KMS-11 (cell line): ENCODE data around the gene FAM83G.
"Not testable (repeated sequence)": the region's sequence is repeated elsewhere in the genome, so short reads cannot be mapped to it uniquely, and the experiment has no call there.

ENCODE experiments used
- H2AFZ ChIP-seq: fragments of 200-600 bp; sonication (generic); 2 replicates; pipeline ENCODE4 v1.6.1; 2016; ENCODE audit warnings: antibody characterized with exemption, mixed run types, low read depth
- H3K27ac ChIP-seq: fragments of 200-600 bp; sonication (generic); 2 replicates; pipeline ENCODE4 v1.6.1; 2016; ENCODE audit warnings: mild to moderate bottlenecking, mixed run types
- H3K27me3 ChIP-seq: fragments of 200-600 bp; sonication (generic); 2 replicates; pipeline ENCODE4 v1.6.1; 2017; ENCODE audit warnings: mild to moderate bottlenecking, low read depth, mixed run types, moderate library complexity; ENCODE audit not compliant: insufficient read depth
- H3K36me3 ChIP-seq: fragments of 200-600 bp; sonication (generic); 2 replicates; pipeline ENCODE4 v1.6.1; 2017; ENCODE audit warnings: mild to moderate bottlenecking, mixed run types; ENCODE audit not compliant: insufficient read depth
- H3K4me1 ChIP-seq: fragments of 200-600 bp; sonication (generic); 2 replicates; pipeline ENCODE4 v1.6.1; 2016; ENCODE audit warnings: mild to moderate bottlenecking, low read depth, mixed run types; ENCODE audit not compliant: poor library complexity, severe bottlenecking
- H3K4me2 ChIP-seq: fragments of 200-600 bp; sonication (generic); 2 replicates; pipeline ENCODE4 v1.7.0; 2016; ENCODE audit warnings: mild to moderate bottlenecking, mixed run types
- H3K4me3 ChIP-seq: fragments of 200-600 bp; sonication (generic); IDR thresholded peaks from 2 replicates; pipeline ENCODE4 v1.6.1; 2017; ENCODE audit warnings: low read depth, low read length, mixed read lengths; ENCODE audit not compliant: insufficient read depth
- H3K79me2 ChIP-seq: fragments of 200-600 bp; sonication (generic); 2 replicates; pipeline ENCODE4 v1.6.1; 2016; ENCODE audit warnings: low read depth, mixed run types; ENCODE audit not compliant: insufficient read depth
- H3K9ac ChIP-seq: fragments of 200-600 bp; sonication (generic); 2 replicates; pipeline ENCODE4 v1.6.1; 2016; ENCODE audit warnings: mild to moderate bottlenecking, mixed run types
- H4K20me1 ChIP-seq: fragments of 200-600 bp; sonication (generic); 2 replicates; pipeline ENCODE4 v1.6.1; 2016; ENCODE audit warnings: mild to moderate bottlenecking, mixed run types; ENCODE audit not compliant: insufficient read depth
- CTCF ChIP-seq: fragments of 200-600 bp; sonication (generic); conservative IDR thresholded peaks from 2 replicates; pipeline ENCODE4 v1.6.1; 2017; ENCODE audit warnings: low read depth, mild to moderate bottlenecking, antibody characterized with exemption, low read length, moderate library complexity, mixed read lengths

Gene FAM83G

GRCh38 chr17:19004421-19005136 lies at the start of gene FAM83G:
FAM83G (minus strand) TSS chr17:19004764; CDS start chr17:19004041, 723 bp downstream.
- no peak for TF ChIP-seq CTCF
- Histone ChIP-seq H2AFZ (peak within 1 kb of the TSS; percentile 55), H3K4me1 (no peaks in the 10 kb centered on the region), H3K79me2 (no peaks in the 10 kb centered on the region), H3K9ac (peak within 1 kb of the TSS; percentile 76; the same call in 1 of the 2 replicates), H3K27me3 (no peaks in the 10 kb centered on the region), H3K36me3 (no peaks in the 10 kb centered on the region), H3K4me3 (no peak within 1 kb of the TSS), H3K27ac (peak within 1 kb of the TSS; percentile 30; the same call in 1 of the 2 replicates), H4K20me1 (no peaks in the 10 kb centered on the region), H3K4me2 (peak within 1 kb of the TSS; percentile 52; the same call in 1 of the 2 replicates)

GRCh38 chr17:19048826-19049225 lies 44.3 kb upstream of the FAM83G start:
- not testable (repeated sequence) for H3K4me2 ChIP-seq, H2AFZ ChIP-seq, H3K9ac ChIP-seq, H3K36me3 ChIP-seq, H3K4me3 ChIP-seq, H3K27ac ChIP-seq, H3K4me1 ChIP-seq, H3K27me3 ChIP-seq, H3K79me2 ChIP-seq, H4K20me1 ChIP-seq

- not testable (repeated sequence) for H3K27me3 ChIP-seq, H3K4me2 ChIP-seq, H3K79me2 ChIP-seq, H2AFZ ChIP-seq, H4K20me1 ChIP-seq, H3K4me1 ChIP-seq, H3K4me3 ChIP-seq, H3K27ac ChIP-seq, H3K9ac ChIP-seq, H3K36me3 ChIP-seq
These were observed 42.9 kb upstream of the FAM83G start for GRCh38 chr17:19047510-19047909.

GRCh38 chr17:19046782-19047375 lies 42.3 kb upstream of the FAM83G start, which contains the start of gene GRAP:
GRAP (minus strand) TSS chr17:19046957; CDS start chr17:19046926, 31 bp downstream.
- H3K27me3 ChIP-seq, H3K27ac ChIP-seq, H3K4me2 ChIP-seq, H3K9ac ChIP-seq, H3K79me2 ChIP-seq, H3K36me3 ChIP-seq, H2AFZ ChIP-seq, H3K4me1 ChIP-seq, H3K4me3 ChIP-seq, H4K20me1 ChIP-seq: not testable (repeated sequence)

- H3K4me3 ChIP-seq, result not testable (repeated sequence)
These were observed 40.1 kb upstream of the FAM83G start for GRCh38 chr17:19044643-19045042.

GRCh38 chr17:19043032-19043431 lies 38.5 kb upstream of the FAM83G start:
- H4K20me1 ChIP-seq, H3K27me3 ChIP-seq, H3K4me1 ChIP-seq, H3K9ac ChIP-seq, H3K79me2 ChIP-seq, H3K4me2 ChIP-seq, H2AFZ ChIP-seq, H3K36me3 ChIP-seq, H3K4me3 ChIP-seq, H3K27ac ChIP-seq: not testable (repeated sequence)

More at GRCh38 chr17:19044643-19045042, 40.1 kb upstream of the FAM83G start:
- H3K9ac ChIP-seq, H3K4me2 ChIP-seq, H3K79me2 ChIP-seq, H2AFZ ChIP-seq, H3K4me1 ChIP-seq, H4K20me1 ChIP-seq, H3K27ac ChIP-seq, H3K27me3 ChIP-seq, H3K36me3 ChIP-seq: not testable (repeated sequence)

GRCh38 chr17:19042369-19042768 lies 37.8 kb upstream of the FAM83G start:
- not testable (repeated sequence) for H3K79me2 ChIP-seq, H3K4me1 ChIP-seq, H3K27me3 ChIP-seq, H3K9ac ChIP-seq, H3K4me2 ChIP-seq, H3K36me3 ChIP-seq, H2AFZ ChIP-seq, H3K4me3 ChIP-seq, H4K20me1 ChIP-seq, H3K27ac ChIP-seq

- not testable (repeated sequence) for H4K20me1 ChIP-seq, H3K4me1 ChIP-seq, H2AFZ ChIP-seq, H3K36me3 ChIP-seq, H3K27me3 ChIP-seq, H3K4me3 ChIP-seq, H3K79me2 ChIP-seq, H3K4me2 ChIP-seq, H3K9ac ChIP-seq, H3K27ac ChIP-seq
These were observed 37.3 kb upstream of the FAM83G start for GRCh38 chr17:19041871-19042270.

GRCh38 chr17:19040350-19040749 lies 35.8 kb upstream of the FAM83G start:
- H3K27me3 ChIP-seq, H3K4me3 ChIP-seq, H4K20me1 ChIP-seq, H3K27ac ChIP-seq, H2AFZ ChIP-seq, H3K79me2 ChIP-seq, H3K9ac ChIP-seq, H3K4me2 ChIP-seq, H3K36me3 ChIP-seq, H3K4me1 ChIP-seq: not testable (repeated sequence)
